ENCODE results near the gene SH2D3C.

The SH2D3C gene

GRCh38 chr9:127755061-127756060, 23.1 kb downstream of the SH2D3C start (continued):
- no peak for TF ChIP-seq INSM2 (tag by site-specific recombination; IDR thresholded peaks at IDR 0.05)
- no peak for TF ChIP-seq ZNF148 (tag by site-specific recombination; IDR thresholded peaks at IDR 0.05; ENCODE audit: borderline replicate concordance)

- Histone ChIP-seq H3K36me3 (ENCODE audit: control insufficient read depth in 2 of 2, insufficient read depth in 1 of 2, low read length in 2 of 2) (no peaks in the 10 kb centered on the region), H3K4me1 (ENCODE audit: control insufficient read depth, insufficient read depth, low read length) (0 out of 2 replicates have a peak, but pooled peaks cover 2% of the 10 kb centered on the region), H3K9me3 (ENCODE audit: control insufficient read depth, insufficient read depth, low read depth, low read length) (no peaks in the 10 kb centered on the region), H3K4me3 (ENCODE audit: low read depth, low read length) (peak overlapping the region; percentile 30), H3K27ac (ENCODE audit: extremely low read depth, low read depth, low read length) (no peak overlapping the region; the same call in 1 of the 2 replicates)
- POLR2A ChIA-PET = interaction anchor here (1.1 kb wide), 1 partner anchor 17 kb away, joined by 5 read pairs; no protein-coding TSS in a partner anchor
- CTCF ChIA-PET = interaction anchor here (0.6 to 2.0 kb wide), 2 partner anchors 20 to 188 kb away, joined by 4 to 8 read pairs; partner anchors contain the start of gene TOR2A
- TF ChIP-seq ZNF423 (tag by site-specific recombination; IDR thresholded peaks at IDR 0.05) (no peak), ZNF560 (tag by site-specific recombination; IDR thresholded peaks at IDR 0.05; ENCODE audit: borderline replicate concordance) (no peak), ZNF433 (tag by site-specific recombination; IDR thresholded peaks at IDR 0.05; ENCODE audit: low read depth) (no peak), ZNF350 (tag by site-specific recombination; IDR thresholded peaks at IDR 0.05) (no peak), PRDM6 (tag by site-specific recombination; IDR thresholded peaks at IDR 0.05) (no peak), ZNF324 (tag by site-specific recombination; IDR thresholded peaks at IDR 0.05) (0 out of 2 replicates have a peak, but pooled peaks have one; percentile 32), ZNF571 (tag by site-specific recombination; IDR thresholded peaks at IDR 0.05) (no peak), ZNF174 (tag by site-specific recombination; IDR thresholded peaks at IDR 0.05) (no peak), REST (tag by site-specific recombination; IDR thresholded peaks at IDR 0.05) (no peak), REPIN1 (tag by site-specific recombination; IDR thresholded peaks at IDR 0.05; ENCODE audit: low read depth) (no peak), ZBTB17 (tag by site-specific recombination; IDR thresholded peaks at IDR 0.05) (peak; percentile 87), ZNF660 (tag by site-specific recombination; IDR thresholded peaks at IDR 0.05) (no peak), ZNF707 (tag by site-specific recombination; IDR thresholded peaks at IDR 0.05) (no peak), ZNF555 (tag by site-specific recombination; conservative IDR thresholded peaks at IDR 0.05) (no peak), ZNF133 (tag by site-specific recombination; IDR thresholded peaks at IDR 0.05) (no peak), SALL2 (tag by site-specific recombination; IDR thresholded peaks at IDR 0.05; ENCODE audit: borderline replicate concordance) (no peak), ZNF394 (tag by site-specific recombination; IDR thresholded peaks at IDR 0.05; ENCODE audit: borderline replicate concordance) (no peak), ZNF768 (tag by site-specific recombination; IDR thresholded peaks at IDR 0.05) (no peak), ZNF391 (tag by site-specific recombination; IDR thresholded peaks at IDR 0.05; ENCODE audit: borderline replicate concordance, low read depth) (no peak), ZNF701 (tag by site-specific recombination; IDR thresholded peaks at IDR 0.05) (no peak), ZNF132 (tag by site-specific recombination; IDR thresholded peaks at IDR 0.05; ENCODE audit: borderline replicate concordance) (no peak)
These were observed 24.1 kb downstream of the SH2D3C start for GRCh38 chr9:127754099-127755060.

Data from HEK293 (cell line).